Inflammatory macrophage (primary cell): ENCODE results near the gene OXT.
A peak's percentile ranks its signal among the peaks of the same experiment; 100 is the strongest.

Experiments used
- DNase-seq, 2 donors: peaks; one replicate each; pipeline ENCODE4 v3.0.0-alpha.2; 2020 to 2022

OXT gene

DNA sequence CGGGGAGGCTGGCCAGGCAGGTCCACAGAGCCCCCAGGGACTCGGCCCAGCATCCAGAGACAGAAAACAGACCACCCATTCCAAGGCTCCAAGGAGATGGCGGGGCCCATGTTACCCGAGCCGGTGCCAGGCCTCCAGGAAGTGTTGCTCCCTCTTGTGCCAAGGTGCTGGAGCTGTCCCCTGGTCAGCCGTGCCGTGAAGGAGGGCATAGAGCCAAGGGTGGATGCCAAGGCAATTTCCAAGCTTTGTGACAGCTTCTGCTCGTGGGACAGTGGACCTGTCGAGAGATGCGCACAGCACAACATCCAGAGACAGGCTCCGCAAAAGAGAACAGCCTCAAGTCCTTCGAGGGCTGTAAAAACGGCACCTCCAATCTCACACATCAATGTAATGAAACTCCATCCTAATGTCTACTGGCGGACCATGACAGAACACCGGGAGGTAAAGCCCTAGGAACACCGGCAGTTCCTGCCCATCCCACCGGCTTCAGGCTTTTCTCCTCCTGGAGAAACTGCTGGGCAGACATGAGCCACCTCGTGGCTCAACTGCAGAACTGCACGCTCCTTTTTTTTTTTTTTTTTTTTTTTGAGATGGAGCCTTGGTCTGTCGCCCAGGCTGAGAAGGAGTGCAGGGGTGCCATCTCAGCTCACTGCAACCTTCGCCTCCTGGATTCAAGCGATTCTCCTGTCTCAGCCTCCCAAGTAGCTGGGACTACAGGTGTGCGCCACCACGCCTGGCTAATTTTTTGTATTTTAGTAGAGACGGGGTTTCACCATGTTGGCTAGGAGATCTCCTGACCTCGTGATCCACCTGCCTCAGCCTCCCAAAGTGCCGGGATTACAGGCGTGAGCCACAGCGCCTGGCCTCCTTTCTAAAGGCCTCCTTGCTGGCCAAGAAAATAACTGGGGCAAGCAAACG is 44.0 kb downstream of the OXT start:
- DNase-seq = peak; percentile 55 to 71

DNA sequence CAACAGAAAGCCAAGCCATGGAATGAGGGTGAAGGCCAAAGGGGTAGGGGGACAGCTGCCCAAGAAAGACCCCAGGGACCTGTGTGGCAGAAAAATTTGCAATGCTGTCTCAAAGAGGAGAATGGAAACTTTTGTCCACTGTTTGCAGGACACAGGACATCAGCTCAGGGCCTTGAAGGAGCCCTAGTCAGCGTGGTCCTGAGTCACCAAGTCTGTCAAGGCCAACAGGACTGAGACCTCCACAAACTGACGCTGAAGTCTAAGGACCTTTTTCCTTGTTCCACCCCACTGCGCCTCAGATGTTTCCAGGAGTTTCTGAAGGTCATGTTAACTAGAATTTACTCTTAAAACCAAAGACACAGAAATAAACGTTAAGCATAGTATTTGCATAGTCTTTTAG is 44.9 kb downstream of the OXT start:
- DNase-seq = no peak

DNA sequence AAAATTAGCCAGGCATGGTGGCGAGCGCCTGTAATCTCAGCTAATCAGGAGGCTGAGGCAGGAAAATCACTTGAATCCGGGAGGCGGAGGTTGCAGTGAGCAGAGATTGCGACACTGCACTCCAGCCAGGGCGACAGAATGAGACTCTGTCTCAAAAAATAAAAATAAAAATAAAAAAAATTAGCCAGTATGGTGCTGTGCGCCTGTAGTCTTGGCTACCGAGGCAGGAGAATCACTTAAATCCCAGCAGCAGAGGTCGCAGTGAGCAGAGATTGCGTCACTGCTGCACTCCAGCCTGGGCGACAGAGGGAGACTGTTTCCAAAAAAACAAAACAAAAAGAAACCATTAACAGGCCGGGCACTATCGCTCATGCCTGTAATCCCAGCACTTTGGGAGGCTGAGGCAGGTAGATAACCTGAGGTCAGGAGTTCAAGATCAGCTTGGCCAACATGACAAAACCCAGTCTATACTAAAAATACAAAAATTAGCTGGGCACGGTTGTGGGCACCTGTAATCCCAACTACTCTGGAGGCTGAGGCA is 46.5 kb downstream of the OXT start:
- peak; percentile 70 to 78 for DNase-seq

DNA sequence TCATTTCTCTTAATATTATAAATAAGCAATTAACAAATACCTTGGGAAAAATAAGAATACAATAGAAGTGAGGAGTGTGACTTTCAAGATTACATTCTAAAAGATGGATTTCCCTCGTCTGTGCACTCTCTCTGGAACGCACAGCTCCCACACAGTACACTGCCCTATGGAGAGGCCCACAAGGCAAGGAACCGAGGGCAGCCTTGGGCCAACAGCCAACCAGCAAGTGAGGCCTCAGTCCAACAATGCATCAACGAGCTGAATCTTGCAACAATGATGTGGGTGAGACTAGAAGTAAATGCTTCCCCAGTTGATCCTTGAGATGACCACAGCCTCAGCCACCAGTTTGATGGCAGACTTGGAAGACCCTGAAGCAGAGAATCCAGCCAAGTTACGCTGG is 47.6 kb downstream of the OXT start:
- no peak for DNase-seq

DNA sequence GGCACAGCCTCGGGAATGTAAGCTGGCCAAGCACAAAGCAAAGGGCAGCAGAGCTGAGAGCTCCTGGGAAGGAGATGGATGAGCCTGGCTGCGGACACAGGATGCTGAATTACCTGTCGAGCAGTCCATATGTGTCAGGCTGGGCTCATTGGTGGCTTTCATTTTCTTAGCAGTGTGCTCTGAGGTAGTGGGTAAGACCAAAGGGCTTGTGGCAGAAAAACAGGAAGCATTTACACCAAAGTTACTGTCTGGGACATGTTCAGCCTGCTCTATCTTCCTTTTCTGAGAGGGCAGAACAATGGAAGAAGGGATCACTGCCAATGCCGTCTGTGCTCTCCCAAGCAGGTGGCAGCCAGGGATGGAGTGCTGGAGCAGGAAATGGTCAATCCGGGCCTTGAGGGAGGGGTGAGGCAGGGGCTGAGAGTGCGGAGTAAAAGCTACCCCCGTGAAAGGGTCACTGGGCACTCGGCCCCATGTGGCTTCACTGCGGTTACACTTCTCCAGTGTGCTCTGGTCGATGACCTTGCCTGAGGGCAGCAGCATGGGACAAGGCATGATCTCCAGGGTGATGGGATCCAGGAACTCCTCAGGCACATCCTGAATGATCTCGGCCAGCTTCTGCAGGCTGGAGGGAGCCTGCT is 50.0 kb downstream of the OXT start:
- no peak for DNase-seq
